Cortex of kidney (tissue), 1 donor: Measurements from ENCODE around the gene PRR16.

Experiments
- DNase-seq: peaks from one replicate; lab custom pipeline; 2025; lab: John Stamatoyannopoulos, UW

Gene PRR16

GRCh38 chr5:120576588-120576987 is 112.5 kb downstream of the PRR16 start:
- DNase-seq: no peak

GRCh38 chr5:120582635-120583034 is 118.5 kb downstream of the PRR16 start:
- no peak for DNase-seq

GRCh38 chr5:120586646-120587045 is 122.5 kb downstream of the PRR16 start:
- no peak for DNase-seq

- DNase-seq: no peak
Observed at GRCh38 chr5:120591911-120592310, 127.8 kb downstream of the PRR16 start.

- no peak for DNase-seq
Observed at GRCh38 chr5:120599576-120599975, 135.5 kb downstream of the PRR16 start.

GRCh38 chr5:120600639-120601038 is 136.5 kb downstream of the PRR16 start:
- DNase-seq: no peak

GRCh38 chr5:120602033-120602432 is 137.9 kb downstream of the PRR16 start:
- DNase-seq: no peak

- DNase-seq: no peak
Observed at GRCh38 chr5:120604884-120605283, 140.8 kb downstream of the PRR16 start.

- no peak for DNase-seq
Observed at GRCh38 chr5:120605325-120606079, 141.4 kb downstream of the PRR16 start.

GRCh38 chr5:120609570-120609969 is 145.5 kb downstream of the PRR16 start:
- DNase-seq: no peak

- no peak for DNase-seq
Observed at GRCh38 chr5:120610145-120610544, 146.0 kb downstream of the PRR16 start.

GRCh38 chr5:120613729-120614128 is 149.6 kb downstream of the PRR16 start:
- DNase-seq: no peak

- no peak for DNase-seq
Observed at GRCh38 chr5:120614531-120615180, 150.6 kb downstream of the PRR16 start.

- no peak for DNase-seq
Observed at GRCh38 chr5:120615967-120616645, 152.0 kb downstream of the PRR16 start.

- DNase-seq: no peak
Observed at GRCh38 chr5:120621339-120621738, 157.2 kb downstream of the PRR16 start.

GRCh38 chr5:120624021-120624563 is 160.0 kb downstream of the PRR16 start:
- no peak for DNase-seq

GRCh38 chr5:120628156-120628555 is 164.1 kb downstream of the PRR16 start:
- DNase-seq: no peak

- DNase-seq: no peak
Observed at GRCh38 chr5:120630550-120630949, 166.4 kb downstream of the PRR16 start.

GRCh38 chr5:120631611-120632010 is 167.5 kb downstream of the PRR16 start:
- DNase-seq: no peak

GRCh38 chr5:120632430-120632829 is 168.3 kb downstream of the PRR16 start:
- no peak for DNase-seq

GRCh38 chr5:120638449-120638848 is 174.3 kb downstream of the PRR16 start:
- no peak for DNase-seq

- DNase-seq: no peak
Observed at GRCh38 chr5:120640778-120641177, 176.7 kb downstream of the PRR16 start.

GRCh38 chr5:120644516-120644915 is 180.4 kb downstream of the PRR16 start:
- DNase-seq: no peak
